Smooth muscle cell (in vitro differentiated cells): ENCODE measurements around the gene DNASE1. TPM values are rescaled to one million over a fixed set of nuclear protein-coding genes. Genes with fewer than 3 reads are reported as not detected.

Experiments used
- DNase-seq: peaks from one replicate; lab custom pipeline; 2025; ENCODE audit not compliant: unreplicated experiment; lab: John Stamatoyannopoulos, UW
- H2AFZ ChIP-seq: fragments of 200-600 bp; sonication (generic); 2 replicates; pipeline ENCODE4 v1.6.0; 2016; ENCODE audit warnings: antibody characterized with exemption, low read depth, mild to moderate bottlenecking
- H3F3A ChIP-seq: fragments of 200-600 bp; sonication (generic); 2 replicates; pipeline ENCODE4 v1.6.0; 2017; ENCODE audit warnings: antibody characterized with exemption, low read depth
- H3K27ac ChIP-seq: fragments of 200-600 bp; sonication (generic); 2 replicates; pipeline ENCODE4 v1.5.1; 2016; ENCODE audit warnings: low read depth, mild to moderate bottlenecking
- H3K27me3 ChIP-seq: fragments of 200-600 bp; sonication (generic); 2 replicates; pipeline ENCODE4 v1.6.1; 2016; ENCODE audit warnings: low read depth, mild to moderate bottlenecking
- H3K36me3 ChIP-seq: fragments of 200-600 bp; sonication (generic); 2 replicates; pipeline ENCODE4 v1.5.1; 2016; ENCODE audit warnings: low read depth
- H3K4me1 ChIP-seq: fragments of 200-600 bp; sonication (generic); 2 replicates; pipeline ENCODE4 v1.5.1; 2016; ENCODE audit warnings: low read depth
- H3K4me2 ChIP-seq: fragments of 200-600 bp; sonication (generic); 2 replicates; pipeline ENCODE4 v1.6.0; 2016; ENCODE audit warnings: mild to moderate bottlenecking
- H3K4me3 ChIP-seq: fragments of 200-600 bp; sonication (generic); 2 replicates; pipeline ENCODE4 v1.5.1; 2016; ENCODE audit warnings: mild to moderate bottlenecking
- H3K79me2 ChIP-seq: fragments of 200-600 bp; sonication (generic); 2 replicates; pipeline ENCODE4 v1.6.0; 2016; ENCODE audit warnings: low read depth, mild to moderate bottlenecking
- H3K9ac ChIP-seq: fragments of 200-600 bp; sonication (generic); 2 replicates; pipeline ENCODE4 v1.6.0; 2016; ENCODE audit warnings: low read depth
- H3K9me3 ChIP-seq: fragments of 200-600 bp; sonication (generic); replicated peaks from 2 replicates; pipeline ENCODE4 v1.5.1; 2016; ENCODE audit warnings: low read depth
- H4K20me1 ChIP-seq: fragments of 200-600 bp; sonication (generic); 2 replicates; pipeline ENCODE4 v1.6.0; 2016; ENCODE audit warnings: low read depth
- CTCF ChIP-seq: fragments of 200-600 bp; sonication (generic); IDR thresholded peaks from 2 replicates; pipeline ENCODE4 v1.5.1; 2017; ENCODE audit warnings: borderline replicate concordance, mild to moderate bottlenecking, antibody characterized with exemption; ENCODE audit not compliant: insufficient read depth, poor library complexity, severe bottlenecking
- WGBS: methylation state at CpG from one replicate; pipeline ENCODE4 v1.1.7; 2016; ENCODE audit warnings: low lambda C conversion rate; 5-methylcytosine and 5-hydroxymethylcytosine counted together
- polyA plus RNA-seq: library from polyadenylated mRNA; unstranded; fragments of >200 nt; fragmentation: Nextera tagmentation; extraction: Ambion mirVana; gene quantifications from 2 replicates; pipeline ENCODE4 v1.2.1, GENCODE V29; 2016
- total RNA-seq: library from RNA; depleted of rRNA; stranded (reverse); fragments of >200 nt; gene quantifications from 2 replicates; pipeline ENCODE4 v1.2.3, GENCODE V29; 2014

The DNASE1 gene
- total and polyA plus RNA-seq, 2 experiments from 2014 or later: 8.1 to 37.8 TPM

GRCh38 chr16:3687792-3688191, 33.3 kb downstream of the DNASE1 start:
- no peaks in the 10 kb centered on the region for H3K79me2 ChIP-seq
- WGBS: over 99% methylated on average over 9 of the region's 9 CpGs

DNA sequence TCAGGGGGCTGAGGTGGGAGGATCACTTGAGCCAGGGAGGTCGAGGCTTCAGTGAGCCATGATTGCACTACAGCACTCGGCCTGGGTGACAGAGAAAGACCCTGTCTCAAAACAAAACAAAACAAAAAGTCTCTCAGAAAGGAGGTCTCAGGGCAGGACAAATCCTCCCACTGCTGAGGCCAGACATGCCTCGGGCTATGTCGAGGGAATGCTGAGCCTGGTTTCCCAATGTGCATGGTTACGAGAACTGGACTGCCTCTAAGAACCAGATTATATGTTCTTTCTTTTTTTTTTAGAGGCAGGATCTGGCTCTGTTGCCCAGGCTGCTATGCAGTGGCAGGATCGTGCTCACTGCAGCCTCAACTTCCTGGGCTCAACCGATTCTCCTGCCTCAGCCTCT, 35.2 kb downstream of the DNASE1 start:
- TF ChIP-seq CTCF: no peak
- no peak overlapping the region for H3K4me2 ChIP-seq
- H3K4me3 ChIP-seq: no peak overlapping the region
- no peaks in the 10 kb centered on the region for H3F3A ChIP-seq
- H3K4me1 ChIP-seq: no peaks in the 10 kb centered on the region
- no peaks in the 10 kb centered on the region for H3K79me2 ChIP-seq
- H3K36me3 ChIP-seq: no peaks in the 10 kb centered on the region
- no peak overlapping the region for H2AFZ ChIP-seq
- H3K27me3 ChIP-seq: no peaks in the 10 kb centered on the region
- H3K27ac ChIP-seq: peak overlapping the region; percentile 39
- 87% methylated on average over 7 of the region's 7 CpGs for WGBS
- H3K9ac ChIP-seq: no peak overlapping the region
- no peak for DNase-seq
- H3K9me3 ChIP-seq: no peaks in the 10 kb centered on the region
- H4K20me1 ChIP-seq: no peaks in the 10 kb centered on the region

More at GRCh38 chr16:3687792-3688191, 33.3 kb downstream of the DNASE1 start:
- Histone ChIP-seq H3K4me2 (no peak overlapping the region), H4K20me1 (no peaks in the 10 kb centered on the region), H3K9ac (no peak overlapping the region), H3K4me3 (no peak overlapping the region), H3K27ac (no peak overlapping the region), H3K9me3 (no peaks in the 10 kb centered on the region), H2AFZ (no peak overlapping the region), H3K27me3 (no peaks in the 10 kb centered on the region), H3K36me3 (peaks cover 4% of the 10 kb centered on the region), H3F3A (no peaks in the 10 kb centered on the region), H3K4me1 (no peaks in the 10 kb centered on the region)
- no peak for TF ChIP-seq CTCF
- no peak for DNase-seq

DNA sequence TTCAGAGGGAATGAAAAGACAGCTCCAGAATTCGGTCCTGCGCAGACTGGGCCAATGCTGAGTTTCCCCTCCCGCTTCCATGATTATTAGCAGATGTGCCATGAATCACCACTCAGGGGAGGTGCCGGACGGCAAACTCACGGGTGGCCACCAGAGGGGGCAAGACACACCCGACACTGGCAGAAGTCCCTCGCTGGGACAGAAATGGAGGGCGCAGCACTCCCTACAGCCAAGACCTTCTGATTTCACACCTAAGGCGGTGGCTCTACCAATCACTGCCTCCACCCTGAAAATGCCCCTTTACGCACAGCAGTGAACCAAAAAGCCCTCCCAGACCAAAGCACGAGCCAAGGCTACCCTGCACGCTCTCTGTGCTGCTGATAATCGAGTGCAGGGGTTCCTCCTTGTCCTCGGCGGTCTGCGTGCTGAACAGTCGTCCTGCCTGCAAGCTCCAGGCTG, 36.0 kb downstream of the DNASE1 start:
- no peaks in the 10 kb centered on the region for H3F3A ChIP-seq
- no peak overlapping the region for H3K4me3 ChIP-seq
- peak; percentile 88 for TF ChIP-seq CTCF
- no peak overlapping the region for H3K9ac ChIP-seq
- H3K9me3 ChIP-seq: no peaks in the 10 kb centered on the region
- peak overlapping the region; percentile 39 for H3K27ac ChIP-seq
- H3K36me3 ChIP-seq: no peaks in the 10 kb centered on the region
- no peaks in the 10 kb centered on the region for H3K27me3 ChIP-seq
- WGBS: 37% methylated on average over 18 of the region's 18 CpGs
- DNase-seq: peak; percentile 81
- H4K20me1 ChIP-seq: no peaks in the 10 kb centered on the region
- H3K79me2 ChIP-seq: no peaks in the 10 kb centered on the region
- no peak overlapping the region for H2AFZ ChIP-seq
- peak overlapping the region; percentile 53 for H3K4me2 ChIP-seq
- no peaks in the 10 kb centered on the region for H3K4me1 ChIP-seq

- no peak overlapping the region for H3K9ac ChIP-seq
- no peak overlapping the region for H3K27ac ChIP-seq
Observed at GRCh38 chr16:3690980-3691720, 36.7 kb downstream of the DNASE1 start.

More at GRCh38 chr16:3690980-3691720, 36.7 kb downstream of the DNASE1 start:
- no peak for TF ChIP-seq CTCF
- Histone ChIP-seq H3K79me2 (no peaks in the 10 kb centered on the region), H3K9me3 (no peaks in the 10 kb centered on the region), H3K27me3 (no peaks in the 10 kb centered on the region), H3K4me3 (no peak overlapping the region), H3K36me3 (no peaks in the 10 kb centered on the region), H3K4me1 (no peaks in the 10 kb centered on the region), H3F3A (no peaks in the 10 kb centered on the region), H4K20me1 (no peaks in the 10 kb centered on the region), H3K4me2 (peak overlapping the region; percentile 53), H2AFZ (no peak overlapping the region)
- DNase-seq: no peak
- 91% methylated on average over 19 of the region's 19 CpGs for WGBS
